ENCODE data around the gene SGMS1.

- TF ChIP-seq CTCF (IDR thresholded peaks at IDR 0.05), result no peak
- TF ChIP-seq POLR2A (IDR thresholded peaks at IDR 0.05), result no peak
- TF ChIP-seq POLR2AphosphoS5 (IDR thresholded peaks at IDR 0.05), result no peak
- TF ChIP-seq EP300 (IDR thresholded peaks at IDR 0.05), result no peak
These were observed 334.6 kb downstream of the SGMS1 start for GRCh38 chr10:50289196-50289595.
